ENCODE results near the gene GRB14.

GRCh38 chr2:164599954-164600589, 21.2 kb downstream of the GRB14 start:
- TF ChIP-seq, protein P1, sequence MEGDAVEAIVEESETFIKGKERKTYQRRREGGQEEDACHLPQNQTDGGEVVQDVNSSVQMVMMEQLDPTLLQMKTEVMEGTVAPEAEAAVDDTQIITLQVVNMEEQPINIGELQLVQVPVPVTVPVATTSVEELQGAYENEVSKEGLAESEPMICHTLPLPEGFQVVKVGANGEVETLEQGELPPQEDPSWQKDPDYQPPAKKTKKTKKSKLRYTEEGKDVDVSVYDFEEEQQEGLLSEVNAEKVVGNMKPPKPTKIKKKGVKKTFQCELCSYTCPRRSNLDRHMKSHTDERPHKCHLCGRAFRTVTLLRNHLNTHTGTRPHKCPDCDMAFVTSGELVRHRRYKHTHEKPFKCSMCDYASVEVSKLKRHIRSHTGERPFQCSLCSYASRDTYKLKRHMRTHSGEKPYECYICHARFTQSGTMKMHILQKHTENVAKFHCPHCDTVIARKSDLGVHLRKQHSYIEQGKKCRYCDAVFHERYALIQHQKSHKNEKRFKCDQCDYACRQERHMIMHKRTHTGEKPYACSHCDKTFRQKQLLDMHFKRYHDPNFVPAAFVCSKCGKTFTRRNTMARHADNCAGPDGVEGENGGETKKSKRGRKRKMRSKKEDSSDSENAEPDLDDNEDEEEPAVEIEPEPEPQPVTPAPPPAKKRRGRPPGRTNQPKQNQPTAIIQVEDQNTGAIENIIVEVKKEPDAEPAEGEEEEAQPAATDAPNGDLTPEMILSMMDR (IDR thresholded peaks at IDR 0.05), result peak; percentile 96
- no peak for TF ChIP-seq EZH2 (IDR thresholded peaks at IDR 0.05)
